Measurements from ENCODE around the gene LIN9.

GRCh38 chr1:226250511-226250910, 58.5 kb downstream of the LIN9 start:
- TF ChIP-seq POLR2A (IDR thresholded peaks at IDR 0.05) (no peak), EP300 (IDR thresholded peaks at IDR 0.05) (no peak), POLR2AphosphoS5 (IDR thresholded peaks at IDR 0.05) (no peak)
- TF ChIP-seq, protein P1, sequence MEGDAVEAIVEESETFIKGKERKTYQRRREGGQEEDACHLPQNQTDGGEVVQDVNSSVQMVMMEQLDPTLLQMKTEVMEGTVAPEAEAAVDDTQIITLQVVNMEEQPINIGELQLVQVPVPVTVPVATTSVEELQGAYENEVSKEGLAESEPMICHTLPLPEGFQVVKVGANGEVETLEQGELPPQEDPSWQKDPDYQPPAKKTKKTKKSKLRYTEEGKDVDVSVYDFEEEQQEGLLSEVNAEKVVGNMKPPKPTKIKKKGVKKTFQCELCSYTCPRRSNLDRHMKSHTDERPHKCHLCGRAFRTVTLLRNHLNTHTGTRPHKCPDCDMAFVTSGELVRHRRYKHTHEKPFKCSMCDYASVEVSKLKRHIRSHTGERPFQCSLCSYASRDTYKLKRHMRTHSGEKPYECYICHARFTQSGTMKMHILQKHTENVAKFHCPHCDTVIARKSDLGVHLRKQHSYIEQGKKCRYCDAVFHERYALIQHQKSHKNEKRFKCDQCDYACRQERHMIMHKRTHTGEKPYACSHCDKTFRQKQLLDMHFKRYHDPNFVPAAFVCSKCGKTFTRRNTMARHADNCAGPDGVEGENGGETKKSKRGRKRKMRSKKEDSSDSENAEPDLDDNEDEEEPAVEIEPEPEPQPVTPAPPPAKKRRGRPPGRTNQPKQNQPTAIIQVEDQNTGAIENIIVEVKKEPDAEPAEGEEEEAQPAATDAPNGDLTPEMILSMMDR (IDR thresholded peaks at IDR 0.05): no peak

All from sigmoid colon (tissue), 4 donors.